Erythroblast (primary cell): ENCODE measurements around the gene BCAR3.

Experiments used
- DNase-seq, 2 experiments: peaks; one replicate each; lab custom pipeline; 2025; lab: John Stamatoyannopoulos, UW
- GATA1 ChIP-seq: IDR thresholded peaks from 2 replicates; pipeline ENCODE4 v1.6.1; 2011; ENCODE audit warnings: low read depth, mild to moderate bottlenecking, control low read depth, low read length, moderate library complexity
- POLR2A ChIP-seq: IDR thresholded peaks from 2 replicates; pipeline ENCODE4 v1.6.1; 2011; ENCODE audit warnings: mild to moderate bottlenecking, low read length

Gene BCAR3

DNA sequence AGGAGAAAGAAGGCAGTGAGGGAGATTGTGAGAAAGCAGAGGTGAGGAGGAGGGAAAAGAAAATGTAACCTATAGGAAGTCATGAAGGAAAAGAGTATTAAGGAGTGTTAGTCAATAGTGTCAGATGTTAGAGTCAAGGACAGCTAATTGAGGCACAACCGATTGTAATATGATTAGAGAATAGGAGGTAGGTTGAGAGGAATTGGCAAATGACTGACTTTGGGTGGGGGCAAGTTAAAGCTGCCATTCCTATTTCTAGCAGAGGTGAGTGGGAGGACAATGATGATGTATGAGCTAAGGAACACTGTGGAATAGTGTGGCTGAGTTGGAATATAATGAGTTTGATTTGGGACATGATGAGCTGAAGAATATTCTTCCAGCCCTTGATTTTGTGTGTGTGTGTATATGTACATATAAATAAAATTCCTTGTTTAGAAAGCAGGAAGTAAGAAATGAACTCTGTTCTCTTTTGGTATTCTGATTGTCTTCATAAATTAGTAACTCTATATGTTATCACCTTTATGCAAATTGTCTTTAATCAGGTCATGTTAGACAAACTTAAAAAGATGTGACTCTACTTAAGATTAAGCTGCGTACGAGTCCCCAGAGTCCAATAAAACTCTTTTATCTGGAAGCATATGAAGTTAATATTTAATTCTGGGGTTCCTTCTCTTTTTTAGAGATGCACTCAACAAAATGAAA is 135.3 kb downstream of the BCAR3 start:
- no peak for DNase-seq
- no peak for TF ChIP-seq POLR2A
- TF ChIP-seq GATA1 = no peak

DNA sequence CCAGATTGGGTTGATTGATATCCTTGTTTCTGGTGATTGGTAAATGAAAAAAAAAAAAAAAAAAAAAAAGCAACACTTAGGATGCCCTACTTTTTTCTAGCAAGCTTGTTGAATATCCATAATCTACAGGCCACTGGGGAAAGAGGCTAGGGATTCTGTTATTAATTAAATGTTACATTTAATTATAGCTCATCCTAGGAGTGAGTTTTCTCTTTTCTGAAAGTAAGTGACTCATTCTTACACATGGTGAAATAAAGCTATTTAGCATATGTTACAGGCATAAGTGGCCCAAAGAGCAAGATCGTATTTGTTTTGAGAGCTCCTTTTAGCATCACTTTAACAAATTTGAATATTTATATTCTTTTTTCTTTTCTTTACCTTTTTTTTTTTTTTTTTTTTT is 139.2 kb downstream of the BCAR3 start:
- TF ChIP-seq POLR2A (no peak), GATA1 (no peak)
- no peak for DNase-seq

DNA sequence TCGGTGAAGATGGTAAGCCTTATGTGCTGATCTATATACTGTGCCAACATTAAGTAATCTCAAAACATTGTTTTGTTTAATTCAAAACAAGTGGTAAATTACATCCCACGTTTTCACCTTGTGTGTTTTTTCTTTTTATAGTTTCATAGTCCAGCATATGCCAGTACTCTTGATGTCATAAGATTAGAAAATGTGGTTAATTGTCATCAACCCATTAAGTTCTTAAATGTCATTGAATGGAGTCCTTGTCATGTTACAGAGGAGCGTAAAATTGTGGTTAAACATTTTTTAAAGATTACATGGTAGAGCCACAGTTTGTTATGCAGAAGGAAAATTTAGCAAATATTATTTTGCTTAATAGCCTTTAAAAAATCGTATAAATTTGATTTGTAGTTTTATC is 140.6 kb downstream of the BCAR3 start:
- DNase-seq = no peak
- TF ChIP-seq POLR2A (no peak), GATA1 (no peak)

GRCh38 chr1:93537924-93538323 is 143.7 kb downstream of the BCAR3 start:
- no peak for DNase-seq
- TF ChIP-seq GATA1 (no peak), POLR2A (no peak)

GRCh38 chr1:93537396-93537795 is 144.2 kb downstream of the BCAR3 start:
- TF ChIP-seq POLR2A (no peak), GATA1 (no peak)

GRCh38 chr1:93533677-93534076 is 148.0 kb downstream of the BCAR3 start:
- no peak for TF ChIP-seq POLR2A
- TF ChIP-seq GATA1 = no peak
- DNase-seq = no peak

More at GRCh38 chr1:93537396-93537795, 144.2 kb downstream of the BCAR3 start:
- no peak for DNase-seq

GRCh38 chr1:93532780-93533378 is 148.8 kb downstream of the BCAR3 start:
- no peak for DNase-seq
- TF ChIP-seq GATA1 = no peak
- TF ChIP-seq POLR2A = no peak

DNA sequence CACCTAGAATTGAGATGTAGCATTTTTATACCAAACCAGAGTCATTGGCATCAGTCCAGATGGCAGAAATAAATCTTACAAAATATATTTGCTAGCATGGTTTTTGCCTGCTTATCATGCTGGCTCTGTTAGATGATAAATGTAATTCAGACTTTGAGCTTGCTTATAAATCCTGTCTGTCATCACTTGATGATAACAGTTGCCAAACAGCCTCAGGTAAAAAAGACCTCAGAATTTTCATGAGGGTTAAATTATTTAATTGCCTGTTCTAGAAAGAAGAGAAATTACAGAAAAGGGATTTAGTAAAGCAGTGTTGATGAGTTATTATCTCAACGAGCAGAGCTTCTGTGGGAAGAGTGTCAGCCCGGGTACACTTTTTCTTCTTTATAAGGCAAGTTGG is 150.4 kb downstream of the BCAR3 start:
- TF ChIP-seq GATA1 (no peak), POLR2A (no peak)
- DNase-seq = no peak

GRCh38 chr1:93528412-93528811 is 153.2 kb downstream of the BCAR3 start:
- DNase-seq = no peak
- no peak for TF ChIP-seq POLR2A

DNA sequence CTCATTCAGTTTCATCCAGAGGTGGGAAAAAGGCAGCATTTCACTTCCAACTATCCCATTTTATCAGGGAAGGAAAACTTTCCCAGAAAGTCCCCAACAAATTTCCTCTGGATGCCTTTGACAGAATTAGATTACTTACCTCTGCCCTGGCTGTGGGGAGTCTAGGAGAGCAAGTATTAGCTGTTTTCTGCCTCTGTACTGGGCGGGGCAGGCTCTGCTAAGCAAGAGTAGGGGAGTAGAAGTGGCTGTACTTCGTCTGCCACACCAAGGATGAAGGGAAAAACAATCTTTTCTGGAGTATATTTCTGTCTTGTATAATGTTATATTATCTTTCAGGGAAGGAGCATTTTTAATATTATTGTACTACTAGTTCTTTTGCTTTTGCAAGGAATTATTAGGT is 155.2 kb downstream of the BCAR3 start:
- DNase-seq = no peak
- TF ChIP-seq GATA1 (no peak), POLR2A (no peak)

DNA sequence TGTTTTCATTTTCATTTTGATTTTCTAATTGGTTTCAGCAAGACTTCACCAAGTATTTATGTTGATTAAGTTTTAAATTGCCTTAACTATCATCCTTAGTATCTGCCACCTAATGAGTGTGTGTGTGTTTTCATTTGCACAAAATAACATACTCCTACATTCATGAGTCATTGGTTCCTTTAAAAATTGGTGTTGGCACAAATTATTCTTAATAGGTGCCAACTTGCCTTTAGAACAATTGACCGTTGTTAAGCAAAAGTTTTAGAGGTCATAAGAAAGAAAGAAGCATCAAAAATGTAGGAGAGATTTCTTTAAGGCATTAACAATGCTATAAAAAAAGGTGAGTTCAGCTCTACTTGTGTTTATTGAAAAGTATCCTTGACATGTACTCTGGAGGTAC is 156.2 kb downstream of the BCAR3 start:
- TF ChIP-seq GATA1 (no peak), POLR2A (no peak)
- DNase-seq = no peak

GRCh38 chr1:93522721-93523120 is 158.9 kb downstream of the BCAR3 start:
- TF ChIP-seq POLR2A (no peak), GATA1 (no peak)
- DNase-seq = no peak

- no peak for DNase-seq
- no peak for TF ChIP-seq GATA1
- no peak for TF ChIP-seq POLR2A
These were observed 160.0 kb downstream of the BCAR3 start for GRCh38 chr1:93521618-93522017.

- DNase-seq = peak in 1 of 2 experiments; percentile 34
- TF ChIP-seq POLR2A = no peak
- no peak for TF ChIP-seq GATA1
These were observed 162.3 kb downstream of the BCAR3 start for GRCh38 chr1:93519199-93519829.

DNA sequence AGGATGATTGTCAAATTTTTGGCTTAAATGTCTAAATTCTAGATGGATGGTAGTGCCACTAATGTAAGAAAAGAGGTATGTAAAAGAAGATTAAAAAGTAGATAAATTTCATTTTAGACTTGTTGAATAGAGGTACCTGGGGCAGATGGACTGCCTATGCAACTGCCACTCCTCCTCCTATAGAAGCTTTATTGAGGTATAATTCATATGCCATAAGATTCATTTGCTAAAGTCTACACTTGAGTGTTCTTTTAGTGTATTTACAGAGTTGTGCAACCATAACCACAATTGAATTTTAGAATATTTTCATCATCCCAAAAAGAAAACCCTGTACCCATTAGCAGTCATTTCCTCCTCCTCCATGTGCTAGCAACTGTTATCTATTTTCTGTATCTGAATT is 163.1 kb downstream of the BCAR3 start:
- TF ChIP-seq POLR2A (no peak), GATA1 (no peak)

More for the DNA sequence above, 163.1 kb downstream of the BCAR3 start:
- DNase-seq = no peak
